Upper lobe of right lung (tissue), 1 donor: Measurements from ENCODE around the gene LEKR1. TPM values are rescaled to one million over a fixed set of nuclear protein-coding genes. Genes with fewer than 3 reads are reported as not detected.

Source experiments
- ATAC-seq: fragments of 200-7000 bp; cut with Tn5 transposase; one replicate; pipeline ENCODE4 v1.9.1; 2020; ENCODE audit warnings: mild to moderate bottlenecking, moderate library complexity
- DNase-seq: peaks from one replicate; pipeline ENCODE4 v3.0.0-alpha.2; 2020
- H3K27ac ChIP-seq: fragments of 200-600 bp; one replicate; pipeline ENCODE4 v1.8.0; 2022
- H3K27me3 ChIP-seq: fragments of 200-600 bp; one replicate; pipeline ENCODE4 v1.8.0; 2022; ENCODE audit warnings: mild to moderate bottlenecking
- H3K36me3 ChIP-seq: fragments of 200-600 bp; one replicate; pipeline ENCODE4 v1.8.0; 2022
- H3K4me1 ChIP-seq: fragments of 200-600 bp; one replicate; pipeline ENCODE4 v1.8.0; 2022
- H3K4me3 ChIP-seq: fragments of 200-600 bp; one replicate; pipeline ENCODE4 v1.8.0; 2022; ENCODE audit warnings: mild to moderate bottlenecking
- H3K9me3 ChIP-seq: fragments of 200-600 bp; one replicate; pipeline ENCODE4 v1.8.0; 2022
- intact Hi-C: fragments of 100-400 bp; cut with DNase I; formaldehyde crosslinking; loops from one replicate; pipeline ENCODE4 v1.11.0; 2022
- total RNA-seq: library from RNA; stranded (reverse); fragmentation: NEBNext Ultra II Directional; extraction: Animal tissue kit (Norgen Biotek cat#: 25700); gene quantifications from one replicate; pipeline ENCODE4 v1.2.1, GENCODE V29; 2021
- TF ChIP-seq, protein P1 (sequence below): fragments of 200-600 bp; IDR thresholded peaks from one replicate; pipeline ENCODE4 v1.8.0; 2022; ENCODE audit warnings: antibody characterized with exemption
- donor health status: DM: no; HTN: yes; CAD: no; lungs with severe emphysema.

Gene LEKR1
- total RNA-seq, 1 donor from 2014 or later, result 2.1 TPM

- Histone ChIP-seq H3K4me1 (no peaks in the 10 kb centered on the region), H3K9me3 (no peaks in the 10 kb centered on the region), H3K4me3 (no peak overlapping the region), H3K36me3 (no peaks in the 10 kb centered on the region), H3K27me3 (no peaks in the 10 kb centered on the region), H3K27ac (no peak overlapping the region)
- intact Hi-C loops, result no loop called here
- ATAC-seq (no peak), DNase-seq (no peak)
- TF ChIP-seq, protein P1, sequence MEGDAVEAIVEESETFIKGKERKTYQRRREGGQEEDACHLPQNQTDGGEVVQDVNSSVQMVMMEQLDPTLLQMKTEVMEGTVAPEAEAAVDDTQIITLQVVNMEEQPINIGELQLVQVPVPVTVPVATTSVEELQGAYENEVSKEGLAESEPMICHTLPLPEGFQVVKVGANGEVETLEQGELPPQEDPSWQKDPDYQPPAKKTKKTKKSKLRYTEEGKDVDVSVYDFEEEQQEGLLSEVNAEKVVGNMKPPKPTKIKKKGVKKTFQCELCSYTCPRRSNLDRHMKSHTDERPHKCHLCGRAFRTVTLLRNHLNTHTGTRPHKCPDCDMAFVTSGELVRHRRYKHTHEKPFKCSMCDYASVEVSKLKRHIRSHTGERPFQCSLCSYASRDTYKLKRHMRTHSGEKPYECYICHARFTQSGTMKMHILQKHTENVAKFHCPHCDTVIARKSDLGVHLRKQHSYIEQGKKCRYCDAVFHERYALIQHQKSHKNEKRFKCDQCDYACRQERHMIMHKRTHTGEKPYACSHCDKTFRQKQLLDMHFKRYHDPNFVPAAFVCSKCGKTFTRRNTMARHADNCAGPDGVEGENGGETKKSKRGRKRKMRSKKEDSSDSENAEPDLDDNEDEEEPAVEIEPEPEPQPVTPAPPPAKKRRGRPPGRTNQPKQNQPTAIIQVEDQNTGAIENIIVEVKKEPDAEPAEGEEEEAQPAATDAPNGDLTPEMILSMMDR, result no peak
These were observed 147.8 kb downstream of the LEKR1 start for GRCh38 chr3:156973954-156974353.

DNA sequence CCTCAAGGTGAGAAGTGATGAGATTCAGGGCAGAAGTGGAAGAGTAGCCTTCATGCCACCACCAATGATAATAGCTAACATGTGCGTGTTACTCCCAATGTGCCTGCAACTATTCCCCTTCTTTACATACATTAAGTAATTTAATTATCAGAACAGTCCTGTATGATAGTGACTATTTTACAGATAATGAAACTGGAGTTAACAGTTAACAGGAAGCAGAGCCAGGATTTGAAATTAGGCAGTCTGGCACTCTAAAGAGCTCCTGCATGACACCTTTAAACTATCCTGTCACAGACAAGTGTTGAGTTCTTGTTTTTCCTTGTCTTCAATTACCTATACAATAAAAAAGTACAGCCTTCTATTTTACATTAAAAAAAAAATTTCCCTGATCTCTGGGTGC is 148.8 kb downstream of the LEKR1 start:
- no peaks in the 10 kb centered on the region for H3K4me1 ChIP-seq
- TF ChIP-seq, protein P1, result no peak
- no peaks in the 10 kb centered on the region for H3K9me3 ChIP-seq
- ATAC-seq (no peak), DNase-seq (no peak)
- H3K27ac ChIP-seq, result no peak overlapping the region
- intact Hi-C loops, result no loop called here
- no peaks in the 10 kb centered on the region for H3K36me3 ChIP-seq
- H3K4me3 ChIP-seq, result no peak overlapping the region
- H3K27me3 ChIP-seq, result no peaks in the 10 kb centered on the region

DNA sequence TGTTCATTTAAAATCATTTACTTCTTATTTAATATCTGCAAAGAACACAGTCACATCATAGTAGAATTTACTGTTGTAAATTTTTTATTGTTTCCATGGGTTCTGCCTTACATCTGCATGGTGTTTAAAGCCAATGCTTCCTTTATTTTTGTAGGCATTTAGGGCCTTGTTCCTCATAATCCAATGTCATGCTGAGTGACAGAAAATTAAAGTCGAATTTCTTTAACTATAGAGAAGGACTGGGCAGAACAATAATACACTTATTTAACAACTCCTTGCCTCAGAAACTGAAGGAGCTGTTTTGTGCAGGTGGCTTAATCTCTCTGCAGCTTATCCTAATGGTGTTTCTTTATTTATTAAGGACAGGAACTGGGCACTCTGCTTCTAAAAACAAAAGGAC is 149.6 kb downstream of the LEKR1 start:
- TF ChIP-seq, protein P1, result no peak
- no peak overlapping the region for H3K27ac ChIP-seq
- H3K4me1 ChIP-seq, result no peaks in the 10 kb centered on the region
- ATAC-seq (no peak), DNase-seq (no peak)
- no peaks in the 10 kb centered on the region for H3K36me3 ChIP-seq
- no peak overlapping the region for H3K4me3 ChIP-seq
- no peaks in the 10 kb centered on the region for H3K9me3 ChIP-seq
- H3K27me3 ChIP-seq, result no peaks in the 10 kb centered on the region
- intact Hi-C loops, result no loop called here

DNA sequence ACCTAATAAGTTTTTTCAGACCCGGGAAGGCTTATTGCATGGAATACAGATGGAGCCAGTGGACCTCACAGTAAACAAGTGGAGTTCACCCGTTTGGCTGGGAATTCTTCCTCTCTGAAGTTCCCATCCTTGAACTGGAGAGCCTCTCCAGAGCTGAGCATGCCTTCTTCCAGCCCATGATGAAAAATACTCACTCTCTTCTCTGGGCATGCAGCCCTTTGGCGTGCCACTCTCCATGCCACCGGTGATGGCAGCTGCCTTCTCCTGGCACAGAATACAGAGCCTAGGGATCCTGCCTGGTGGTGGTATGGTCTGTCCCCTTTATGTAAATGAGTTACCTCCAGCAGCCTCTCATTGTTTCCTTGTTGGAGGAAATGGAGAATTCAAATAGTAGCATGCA is 150.8 kb downstream of the LEKR1 start:
- TF ChIP-seq, protein P1, result no peak
- intact Hi-C loops, result no loop called here

GRCh38 chr3:156978481-156978961 is 152.4 kb downstream of the LEKR1 start:
- no peaks in the 10 kb centered on the region for H3K4me1 ChIP-seq
- ATAC-seq, result peak; percentile 55
- no peak overlapping the region for H3K4me3 ChIP-seq
- TF ChIP-seq, protein P1, result no peak
- no peaks in the 10 kb centered on the region for H3K27me3 ChIP-seq
- H3K36me3 ChIP-seq, result no peaks in the 10 kb centered on the region
- DNase-seq, result no peak
- intact Hi-C loops, result no loop called here
- H3K27ac ChIP-seq, result no peak overlapping the region
- no peaks in the 10 kb centered on the region for H3K9me3 ChIP-seq

More for the DNA sequence above, 150.8 kb downstream of the LEKR1 start:
- no peak overlapping the region for H3K27ac ChIP-seq
- H3K36me3 ChIP-seq, result no peaks in the 10 kb centered on the region
- no peaks in the 10 kb centered on the region for H3K4me1 ChIP-seq
- H3K27me3 ChIP-seq, result no peaks in the 10 kb centered on the region
- H3K4me3 ChIP-seq, result no peak overlapping the region
- no peak for DNase-seq
- ATAC-seq, result no peak
- H3K9me3 ChIP-seq, result no peaks in the 10 kb centered on the region

- no peak for ATAC-seq
- no peaks in the 10 kb centered on the region for H3K9me3 ChIP-seq
- no peaks in the 10 kb centered on the region for H3K4me1 ChIP-seq
These were observed 154.9 kb downstream of the LEKR1 start for GRCh38 chr3:156981005-156981404.

More at GRCh38 chr3:156981005-156981404, 154.9 kb downstream of the LEKR1 start:
- Histone ChIP-seq H3K36me3 (no peaks in the 10 kb centered on the region), H3K27ac (no peak overlapping the region), H3K4me3 (no peak overlapping the region), H3K27me3 (no peaks in the 10 kb centered on the region)
- no peak for DNase-seq
- TF ChIP-seq, protein P1, result no peak
- intact Hi-C loops, result no loop called here
